WTC11 (cell line): ENCODE data around the gene ZDHHC24.

Source experiments
- GABPB1 ChIP-seq: sonication (generic); formaldehyde crosslinking; IDR thresholded peaks from 2 replicates; pipeline ENCODE4 v1.8.1; 2023; ENCODE audit warnings: mild to moderate bottlenecking, missing genetic modification reagents
- MXD4 ChIP-seq: fragments of 250-450 bp; sonication (Bioruptor Pico); IDR thresholded peaks from 2 replicates; pipeline ENCODE4 v1.8.0; 2021; ENCODE audit warnings: mild to moderate bottlenecking, moderate library complexity, borderline replicate concordance
- ZSCAN18 ChIP-seq: fragments of 250-450 bp; sonication (Bioruptor Pico); IDR thresholded peaks from 2 replicates; pipeline ENCODE4 v2.1.2; 2022; ENCODE audit warnings: mild to moderate bottlenecking, moderate library complexity

GRCh38 chr11:66593303-66593635 lies 47.4 kb upstream of the ZDHHC24 start:
- TF ChIP-seq MXD4 (CRISPR knock-in tag) (no peak), GABPB1 (CRISPR knock-in tag) (no peak), ZSCAN18 (CRISPR knock-in tag) (no peak)
